Left lung (tissue), 10 donors: Measurements from ENCODE around the gene CLTCL1. TPM values are rescaled to one million over a fixed set of nuclear protein-coding genes. Genes with fewer than 3 reads are reported as not detected.

Experiments used
- ATAC-seq: fragments of 200-7000 bp; cut with Tn5 transposase; one replicate; pipeline ENCODE4 v1.9.1; 2020; ENCODE audit warnings: moderate library complexity
- DNase-seq, 4 donors: peaks; one replicate each; pipeline ENCODE4 v3.0.0-alpha.2; 2013 to 2020
- H3K27ac ChIP-seq, 2 donors: fragments of 200-600 bp; sonication (generic) in 1 of 2; one replicate each; pipeline versions ENCODE4 v1.5.0 to v1.8.0; 2020 to 2021
- H3K27me3 ChIP-seq, 2 donors: fragments of 200-600 bp; sonication (generic) in 1 of 2; one replicate each; pipeline versions ENCODE4 v1.5.0 to v1.8.0; 2020 to 2021
- H3K36me3 ChIP-seq, 2 donors: fragments of 200-600 bp; sonication (generic) in 1 of 2; one replicate each; pipeline versions ENCODE4 v1.5.0 to v1.8.0; 2020 to 2021
- H3K4me1 ChIP-seq, 2 donors: fragments of 200-600 bp; one replicate each; pipeline ENCODE4 v1.8.0; 2021
- H3K4me3 ChIP-seq, 2 donors: fragments of 200-600 bp; sonication (generic) in 1 of 2; one replicate each; pipeline versions ENCODE4 v1.5.0 to v1.8.0; 2020 to 2021; ENCODE audit warnings: mild to moderate bottlenecking in 1 of 2
- H3K9me3 ChIP-seq, 2 donors: fragments of 200-600 bp; sonication (generic) in 1 of 2; one replicate each; pipeline versions ENCODE4 v1.5.0 to v1.8.0; 2020 to 2021
- intact Hi-C, 2 donors: fragments of 100-400 bp; cut with DNase I; formaldehyde crosslinking; loops; one replicate each; pipeline versions ENCODE4 v1.11.2 to v1.14.2; 2022
- polyA plus RNA-seq, 6 donors: library from polyadenylated mRNA; unstranded; fragments of 120-200 nt; gene quantifications; one replicate each; pipeline ENCODE4 v1.2.1, GENCODE V29; 2013; ENCODE audit not compliant: insufficient read length in 6 of 6
- total RNA-seq, 2 donors: library from RNA; stranded (reverse); fragmentation: NEBNext Ultra II Directional; extraction: Animal tissue kit (Norgen Biotek cat#: 25700); gene quantifications; one replicate each; pipeline ENCODE4 v1.2.1, GENCODE V29; 2021
- TF ChIP-seq, protein P1 (sequence below), 2 donors: fragments of 200-600 bp; sonication (generic) in 1 of 2; IDR thresholded peaks; one replicate each; pipeline versions ENCODE4 v1.5.0 to v1.8.0; 2021; ENCODE audit warnings: antibody characterized with exemption in 2 of 2
- donor health status: DM: no; HTN: yes; CAD: no.
- donor health status: DM: no; HTN: no; CAD: no.

CLTCL1 gene
- total and polyA plus RNA-seq, 8 donors: 5.7 to 11.3 (median 9.0) TPM

DNA sequence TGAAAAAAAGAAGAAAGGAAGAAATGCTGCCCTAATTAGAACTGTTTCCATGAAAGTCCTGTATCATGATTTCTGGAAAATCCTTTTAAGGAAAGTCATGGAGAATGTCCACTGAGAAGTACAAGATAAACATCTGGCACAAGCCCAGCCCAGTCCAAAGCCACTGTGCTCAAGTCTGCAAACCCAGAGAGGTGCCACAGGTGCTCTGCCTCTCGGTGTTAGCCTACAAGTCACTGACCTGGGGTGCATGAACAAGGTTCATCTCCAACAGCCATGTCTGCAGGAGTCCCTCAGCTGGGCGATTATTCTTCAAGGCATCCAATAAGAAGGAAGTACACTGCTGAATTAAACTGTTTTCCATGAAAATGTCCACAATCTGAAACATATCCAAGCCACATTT, 61.9 kb downstream of the CLTCL1 start:
- no peak for ATAC-seq
- no peak overlapping the region for H3K4me3 ChIP-seq
- no peak for DNase-seq
- peaks cover 0 to 78% of the 10 kb centered on the region in 2 donors for H3K36me3 ChIP-seq
- no peaks in the 10 kb centered on the region for H3K4me1 ChIP-seq
- H3K27me3 ChIP-seq: no peaks in the 10 kb centered on the region
- no peak overlapping the region for H3K27ac ChIP-seq
- no peaks in the 10 kb centered on the region for H3K9me3 ChIP-seq
- TF ChIP-seq, protein P1, sequence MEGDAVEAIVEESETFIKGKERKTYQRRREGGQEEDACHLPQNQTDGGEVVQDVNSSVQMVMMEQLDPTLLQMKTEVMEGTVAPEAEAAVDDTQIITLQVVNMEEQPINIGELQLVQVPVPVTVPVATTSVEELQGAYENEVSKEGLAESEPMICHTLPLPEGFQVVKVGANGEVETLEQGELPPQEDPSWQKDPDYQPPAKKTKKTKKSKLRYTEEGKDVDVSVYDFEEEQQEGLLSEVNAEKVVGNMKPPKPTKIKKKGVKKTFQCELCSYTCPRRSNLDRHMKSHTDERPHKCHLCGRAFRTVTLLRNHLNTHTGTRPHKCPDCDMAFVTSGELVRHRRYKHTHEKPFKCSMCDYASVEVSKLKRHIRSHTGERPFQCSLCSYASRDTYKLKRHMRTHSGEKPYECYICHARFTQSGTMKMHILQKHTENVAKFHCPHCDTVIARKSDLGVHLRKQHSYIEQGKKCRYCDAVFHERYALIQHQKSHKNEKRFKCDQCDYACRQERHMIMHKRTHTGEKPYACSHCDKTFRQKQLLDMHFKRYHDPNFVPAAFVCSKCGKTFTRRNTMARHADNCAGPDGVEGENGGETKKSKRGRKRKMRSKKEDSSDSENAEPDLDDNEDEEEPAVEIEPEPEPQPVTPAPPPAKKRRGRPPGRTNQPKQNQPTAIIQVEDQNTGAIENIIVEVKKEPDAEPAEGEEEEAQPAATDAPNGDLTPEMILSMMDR (IDR thresholded peaks at IDR 0.05): no peak
- intact Hi-C loops: no loop called here

DNA sequence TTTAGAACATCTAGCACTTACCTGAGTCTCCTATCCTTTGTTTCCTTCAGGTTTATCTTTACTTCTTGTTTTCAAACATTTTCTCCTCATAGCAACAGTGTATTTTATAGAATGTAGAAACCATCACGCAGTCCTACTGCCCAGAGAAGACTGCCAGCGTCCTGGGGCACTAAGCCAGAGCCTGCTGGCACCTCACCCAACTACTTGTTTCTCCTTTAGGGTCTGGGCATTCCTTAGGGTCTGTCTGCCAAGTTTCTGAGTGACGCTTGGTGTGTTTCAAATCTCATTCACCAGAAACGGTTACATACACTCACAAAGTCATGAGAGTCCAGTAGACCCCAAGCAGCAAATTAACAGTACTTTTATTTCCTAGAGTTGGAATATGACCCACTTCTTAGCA, 63.3 kb downstream of the CLTCL1 start:
- no peak overlapping the region for H3K27ac ChIP-seq
- no peaks in the 10 kb centered on the region for H3K27me3 ChIP-seq
- H3K36me3 ChIP-seq: peaks cover 0 to 78% of the 10 kb centered on the region in 2 donors
- no peaks in the 10 kb centered on the region for H3K9me3 ChIP-seq
- intact Hi-C loops: no loop called here
- ATAC-seq: no peak
- DNase-seq: no peak
- H3K4me3 ChIP-seq: no peak overlapping the region
- TF ChIP-seq, protein P1 (IDR thresholded peaks at IDR 0.05): no peak
- H3K4me1 ChIP-seq: no peaks in the 10 kb centered on the region

DNA sequence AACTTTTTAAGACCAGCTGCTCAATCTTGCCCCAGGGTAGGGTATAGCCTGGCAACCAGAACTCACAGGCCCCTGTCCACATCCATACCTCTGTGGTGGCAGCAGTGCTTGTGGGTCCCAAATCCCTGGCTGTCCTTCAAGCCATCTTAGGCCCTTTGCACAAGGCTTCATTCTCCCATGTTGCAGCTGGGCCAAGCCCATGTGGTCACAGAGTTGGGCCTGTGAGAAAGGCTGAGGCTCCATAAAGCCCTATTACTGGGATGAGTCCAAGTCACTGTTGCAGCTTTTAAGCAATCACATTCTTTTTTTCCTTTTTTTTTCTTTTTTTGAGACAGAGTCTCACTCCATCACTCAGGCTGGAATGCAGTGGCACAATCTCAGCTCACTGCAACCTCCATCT, 65.1 kb downstream of the CLTCL1 start:
- intact Hi-C loops: no loop called here
- no peak overlapping the region for H3K27ac ChIP-seq
- no peak for DNase-seq
- TF ChIP-seq, protein P1 (IDR thresholded peaks at IDR 0.05): no peak
- H3K27me3 ChIP-seq: no peaks in the 10 kb centered on the region
- no peaks in the 10 kb centered on the region for H3K9me3 ChIP-seq
- H3K4me1 ChIP-seq: no peaks in the 10 kb centered on the region
- H3K4me3 ChIP-seq: no peak overlapping the region
- ATAC-seq: no peak
- peaks cover 0 to 89% of the 10 kb centered on the region in 2 donors for H3K36me3 ChIP-seq

DNA sequence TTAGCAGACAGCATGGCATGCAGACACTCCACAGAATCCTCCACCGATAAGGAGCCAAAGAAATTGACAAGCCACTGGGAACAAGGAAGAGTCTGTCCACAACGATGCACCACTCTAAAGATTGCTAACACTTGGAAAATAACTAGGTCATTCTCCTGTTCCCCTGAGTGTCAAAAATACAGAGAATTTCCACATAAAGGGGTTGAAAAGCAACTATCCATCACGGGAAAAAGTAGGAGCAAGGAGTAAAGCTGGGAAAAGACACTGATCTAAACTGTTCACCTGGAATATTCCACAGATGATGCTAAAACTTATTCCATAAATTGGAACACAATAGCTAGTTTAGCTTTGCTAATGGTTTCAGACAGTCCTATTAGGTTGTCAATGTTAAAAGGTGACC, 66.0 kb downstream of the CLTCL1 start:
- ATAC-seq (no peak), DNase-seq (no peak)
- no peaks in the 10 kb centered on the region for H3K9me3 ChIP-seq
- TF ChIP-seq, protein P1 (IDR thresholded peaks at IDR 0.05): no peak
- no peaks in the 10 kb centered on the region for H3K4me1 ChIP-seq
- peaks cover 0 to 93% of the 10 kb centered on the region in 2 donors for H3K36me3 ChIP-seq
- no peaks in the 10 kb centered on the region for H3K27me3 ChIP-seq
- no peak overlapping the region for H3K4me3 ChIP-seq
- no peak overlapping the region for H3K27ac ChIP-seq
- intact Hi-C loops: no loop called here

DNA sequence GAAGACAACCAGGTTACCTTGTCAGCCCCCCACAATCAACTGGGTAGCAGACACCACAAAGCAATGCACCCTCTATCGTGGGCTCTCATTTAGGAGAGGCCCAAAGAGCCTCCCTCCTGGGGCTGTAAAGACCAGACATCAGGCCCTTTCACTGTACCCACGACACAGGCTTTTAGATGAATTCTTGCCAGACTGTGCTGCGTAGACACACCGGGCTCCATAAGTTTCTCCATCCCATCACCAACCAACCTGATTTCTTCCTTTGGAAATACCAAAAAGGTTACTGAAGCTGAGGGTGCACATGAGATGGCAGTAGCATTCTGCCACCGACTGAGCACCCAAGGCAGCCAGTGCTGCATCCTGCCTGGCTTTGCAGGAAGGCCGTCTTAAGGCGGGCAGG, 66.5 kb downstream of the CLTCL1 start:
- Histone ChIP-seq H3K9me3 (no peaks in the 10 kb centered on the region), H3K36me3 (peaks cover 0 to 93% of the 10 kb centered on the region in 2 donors), H3K4me1 (no peaks in the 10 kb centered on the region), H3K27ac (no peak overlapping the region), H3K4me3 (no peak overlapping the region), H3K27me3 (no peaks in the 10 kb centered on the region)
- TF ChIP-seq, protein P1 (IDR thresholded peaks at IDR 0.05): no peak
- no peak for DNase-seq
- ATAC-seq: no peak
- intact Hi-C loops: no loop called here
